ENCODE results near the gene OR6F1.

DNA sequence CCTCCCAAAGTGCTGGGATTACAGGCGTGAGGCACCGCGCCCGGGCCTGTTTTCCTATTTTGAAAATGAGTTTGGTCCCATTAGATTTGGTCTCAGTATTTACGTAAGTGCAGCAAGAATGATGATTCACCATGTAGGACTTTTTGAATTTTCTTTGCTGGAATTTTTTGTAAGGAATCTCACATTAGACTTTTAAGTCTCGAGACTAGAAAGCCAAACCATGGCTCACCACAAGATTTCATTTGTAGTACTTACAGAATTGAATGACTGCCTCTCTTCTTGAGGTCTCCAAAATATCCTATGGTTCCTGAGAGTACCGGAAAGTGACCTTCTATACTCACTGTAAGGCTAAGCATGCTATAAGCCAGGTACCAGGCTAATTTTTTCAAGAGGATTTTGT lies 31.2 kb upstream of the OR6F1 start:
- TF ChIP-seq MYC (IDR thresholded peaks at IDR 0.05; ENCODE audit: low read depth, low read length) (no peak), JUN (IDR thresholded peaks at IDR 0.05; ENCODE audit: borderline replicate concordance, insufficient read depth, insufficient read length, low read depth) (no peak), POLR2AphosphoS5 (IDR thresholded peaks at IDR 0.05; ENCODE audit: insufficient read depth, low read depth, low read length) (no peak), POLR2A (IDR thresholded peaks at IDR 0.05; ENCODE audit: low read depth, low read length) (no peak)
- TF ChIP-seq, protein P1, sequence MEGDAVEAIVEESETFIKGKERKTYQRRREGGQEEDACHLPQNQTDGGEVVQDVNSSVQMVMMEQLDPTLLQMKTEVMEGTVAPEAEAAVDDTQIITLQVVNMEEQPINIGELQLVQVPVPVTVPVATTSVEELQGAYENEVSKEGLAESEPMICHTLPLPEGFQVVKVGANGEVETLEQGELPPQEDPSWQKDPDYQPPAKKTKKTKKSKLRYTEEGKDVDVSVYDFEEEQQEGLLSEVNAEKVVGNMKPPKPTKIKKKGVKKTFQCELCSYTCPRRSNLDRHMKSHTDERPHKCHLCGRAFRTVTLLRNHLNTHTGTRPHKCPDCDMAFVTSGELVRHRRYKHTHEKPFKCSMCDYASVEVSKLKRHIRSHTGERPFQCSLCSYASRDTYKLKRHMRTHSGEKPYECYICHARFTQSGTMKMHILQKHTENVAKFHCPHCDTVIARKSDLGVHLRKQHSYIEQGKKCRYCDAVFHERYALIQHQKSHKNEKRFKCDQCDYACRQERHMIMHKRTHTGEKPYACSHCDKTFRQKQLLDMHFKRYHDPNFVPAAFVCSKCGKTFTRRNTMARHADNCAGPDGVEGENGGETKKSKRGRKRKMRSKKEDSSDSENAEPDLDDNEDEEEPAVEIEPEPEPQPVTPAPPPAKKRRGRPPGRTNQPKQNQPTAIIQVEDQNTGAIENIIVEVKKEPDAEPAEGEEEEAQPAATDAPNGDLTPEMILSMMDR (IDR thresholded peaks at IDR 0.05; ENCODE audit: extremely low read depth in 1 of 2, insufficient read depth in 1 of 2, low read depth in 1 of 2, low read length in 2 of 2), result no peak

All from endothelial cell of umbilical vein (primary cell).